Neural progenitor cell (in vitro differentiated cells): Measurements from ENCODE around the gene OGG1.

Source experiments
- CTCF ChIP-seq: fragments of 200-600 bp; sonication (generic); IDR thresholded peaks from 2 replicates; pipeline ENCODE4 v1.5.1; 2017; ENCODE audit warnings: antibody characterized with exemption, mild to moderate bottlenecking
- EZH2 ChIP-seq: fragments of 200-600 bp; sonication (generic); IDR thresholded peaks from 2 replicates; pipeline ENCODE4 v1.6.1; 2017; ENCODE audit warnings: antibody characterized with exemption, mild to moderate bottlenecking, moderate library complexity
- EZH2phosphoT487 ChIP-seq: fragments of 200-600 bp; sonication (generic); IDR thresholded peaks from 2 replicates; pipeline ENCODE4 v1.6.1; 2017; ENCODE audit warnings: antibody characterized with exemption

GRCh38 chr3:9713142-9713541 lies 36.6 kb upstream of the OGG1 start:
- TF ChIP-seq CTCF (no peak), EZH2phosphoT487 (no peak), EZH2 (no peak)
